ENCODE measurements around the gene SLC22A23.

Gene SLC22A23

DNA sequence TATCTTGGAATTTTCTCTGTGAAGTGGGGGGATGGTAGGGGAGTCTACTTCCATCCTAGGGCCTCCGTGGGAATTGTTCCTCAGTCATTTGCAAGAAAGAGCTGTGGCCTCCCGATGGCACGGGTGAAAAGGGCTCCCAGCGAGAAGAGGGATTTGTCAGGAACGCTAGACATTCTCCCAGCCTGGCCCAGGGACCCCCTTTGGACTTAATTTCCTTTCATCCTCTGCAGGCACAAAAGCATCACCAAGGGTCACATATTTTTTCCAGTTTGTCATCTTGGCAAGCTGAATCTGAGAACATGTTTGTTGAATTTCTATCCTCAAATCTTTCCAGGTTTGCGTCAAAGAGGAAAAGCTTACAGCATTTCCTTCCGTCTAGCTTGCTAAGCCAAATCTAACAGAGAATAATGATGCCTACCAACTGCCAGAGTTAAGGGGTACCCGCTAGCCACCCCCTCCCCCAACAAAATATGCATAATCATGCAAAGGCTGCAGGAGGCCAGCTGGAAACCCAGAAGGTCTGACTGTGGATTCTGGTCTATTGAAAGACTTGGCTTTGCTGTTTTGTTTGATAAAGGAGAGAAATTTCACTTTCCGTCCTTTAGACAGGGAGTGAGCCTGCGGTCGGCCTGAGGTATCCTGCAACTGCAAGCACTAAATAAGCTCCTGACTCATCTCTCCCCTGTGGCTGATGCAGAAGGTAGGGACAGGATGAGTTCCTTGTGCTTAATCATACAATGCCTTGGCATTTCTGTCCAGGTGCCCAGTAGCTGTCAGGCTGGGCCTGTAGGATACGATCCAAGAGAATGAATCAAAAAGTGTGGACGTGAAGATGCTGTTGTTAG lies 175.0 kb downstream of the SLC22A23 start:
- Histone ChIP-seq H3K27ac (ENCODE audit: low read length) (no peak overlapping the region), H3K27me3 (ENCODE audit: insufficient read depth, low read length, poor library complexity) (no peaks in the 10 kb centered on the region), H2AFZ (ENCODE audit: low read depth, low read length) (no peak overlapping the region), H3K4me1 (ENCODE audit: insufficient read depth, low read length) (no peaks in the 10 kb centered on the region), H4K20me1 (ENCODE audit: insufficient read depth, low read length) (peaks cover 57% of the 10 kb centered on the region), H3K9me3 (ENCODE audit: insufficient read depth, low read length, severe bottlenecking) (no peaks in the 10 kb centered on the region), H3K79me2 (ENCODE audit: insufficient read depth, low read length) (no peaks in the 10 kb centered on the region), H3K4me3 (ENCODE audit: low read depth in 1 of 2, low read length in 2 of 2) (no peak overlapping the region), H3K4me2 (ENCODE audit: insufficient read depth, low read length) (no peak overlapping the region), H3K9ac (ENCODE audit: low read depth, low read length) (no peak overlapping the region), H3K36me3 (ENCODE audit: insufficient read depth, low read length) (peaks cover 13% of the 10 kb centered on the region; the same call in 1 of the 2 replicates)
- TF ChIP-seq EZH2 (IDR thresholded peaks at IDR 0.05; ENCODE audit: borderline replicate concordance, low read depth, low read length, severe bottlenecking): no peak
- TF ChIP-seq, protein P1, sequence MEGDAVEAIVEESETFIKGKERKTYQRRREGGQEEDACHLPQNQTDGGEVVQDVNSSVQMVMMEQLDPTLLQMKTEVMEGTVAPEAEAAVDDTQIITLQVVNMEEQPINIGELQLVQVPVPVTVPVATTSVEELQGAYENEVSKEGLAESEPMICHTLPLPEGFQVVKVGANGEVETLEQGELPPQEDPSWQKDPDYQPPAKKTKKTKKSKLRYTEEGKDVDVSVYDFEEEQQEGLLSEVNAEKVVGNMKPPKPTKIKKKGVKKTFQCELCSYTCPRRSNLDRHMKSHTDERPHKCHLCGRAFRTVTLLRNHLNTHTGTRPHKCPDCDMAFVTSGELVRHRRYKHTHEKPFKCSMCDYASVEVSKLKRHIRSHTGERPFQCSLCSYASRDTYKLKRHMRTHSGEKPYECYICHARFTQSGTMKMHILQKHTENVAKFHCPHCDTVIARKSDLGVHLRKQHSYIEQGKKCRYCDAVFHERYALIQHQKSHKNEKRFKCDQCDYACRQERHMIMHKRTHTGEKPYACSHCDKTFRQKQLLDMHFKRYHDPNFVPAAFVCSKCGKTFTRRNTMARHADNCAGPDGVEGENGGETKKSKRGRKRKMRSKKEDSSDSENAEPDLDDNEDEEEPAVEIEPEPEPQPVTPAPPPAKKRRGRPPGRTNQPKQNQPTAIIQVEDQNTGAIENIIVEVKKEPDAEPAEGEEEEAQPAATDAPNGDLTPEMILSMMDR (IDR thresholded peaks at IDR 0.05; ENCODE audit: borderline replicate concordance, extremely low read depth, low read length, poor library complexity, severe bottlenecking): no peak
- DNase-seq (no peak), ATAC-seq (ENCODE audit: insufficient read depth, low read depth) (no peak)

DNA sequence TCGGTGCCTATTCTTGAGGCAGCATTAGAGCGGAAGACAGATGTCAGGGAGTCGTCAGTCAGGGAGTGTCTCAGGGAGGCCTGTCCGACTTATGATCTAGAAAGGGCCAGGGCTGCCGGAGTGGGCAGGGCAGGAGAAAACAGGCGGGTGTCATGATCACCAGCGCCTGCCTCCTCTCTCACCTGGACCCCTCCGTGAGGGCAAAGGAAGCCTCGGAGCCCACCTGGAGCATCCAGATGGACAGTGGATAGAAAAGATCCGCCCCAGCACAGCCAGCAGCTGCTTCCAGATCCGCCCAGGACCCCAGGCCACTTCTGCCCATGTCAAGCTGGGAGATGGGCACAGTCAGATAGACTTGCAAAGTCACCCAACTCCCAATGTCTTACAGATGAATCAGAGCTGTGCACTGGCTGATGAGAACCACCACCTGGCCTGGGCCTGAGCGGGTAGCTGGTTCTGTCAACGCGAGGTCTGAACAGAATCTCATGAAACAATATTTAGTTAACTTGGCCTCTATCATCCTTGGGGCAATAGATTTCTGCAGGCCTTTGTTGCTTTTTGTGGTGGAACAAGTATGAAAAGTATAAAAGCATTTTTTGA lies 175.9 kb downstream of the SLC22A23 start:
- Histone ChIP-seq H3K9me3 (ENCODE audit: insufficient read depth, low read length, severe bottlenecking) (no peaks in the 10 kb centered on the region), H3K9ac (ENCODE audit: low read depth, low read length) (no peak overlapping the region), H2AFZ (ENCODE audit: low read depth, low read length) (no peak overlapping the region), H3K36me3 (ENCODE audit: insufficient read depth, low read length) (peaks cover 13% of the 10 kb centered on the region; the same call in 1 of the 2 replicates), H3K27me3 (ENCODE audit: insufficient read depth, low read length, poor library complexity) (no peaks in the 10 kb centered on the region), H4K20me1 (ENCODE audit: insufficient read depth, low read length) (peaks cover 62% of the 10 kb centered on the region), H3K4me1 (ENCODE audit: insufficient read depth, low read length) (no peaks in the 10 kb centered on the region), H3K79me2 (ENCODE audit: insufficient read depth, low read length) (peaks cover 3% of the 10 kb centered on the region; the same call in 1 of the 2 replicates), H3K4me2 (ENCODE audit: insufficient read depth, low read length) (no peak overlapping the region), H3K4me3 (ENCODE audit: low read depth in 1 of 2, low read length in 2 of 2) (no peak overlapping the region), H3K27ac (ENCODE audit: low read length) (no peak overlapping the region)
- DNase-seq: no peak
- no peak for ATAC-seq (ENCODE audit: insufficient read depth, low read depth)
- TF ChIP-seq, protein P1 (IDR thresholded peaks at IDR 0.05; ENCODE audit: borderline replicate concordance, extremely low read depth, low read length, poor library complexity, severe bottlenecking): no peak
- TF ChIP-seq EZH2 (IDR thresholded peaks at IDR 0.05; ENCODE audit: borderline replicate concordance, low read depth, low read length, severe bottlenecking): no peak

DNA sequence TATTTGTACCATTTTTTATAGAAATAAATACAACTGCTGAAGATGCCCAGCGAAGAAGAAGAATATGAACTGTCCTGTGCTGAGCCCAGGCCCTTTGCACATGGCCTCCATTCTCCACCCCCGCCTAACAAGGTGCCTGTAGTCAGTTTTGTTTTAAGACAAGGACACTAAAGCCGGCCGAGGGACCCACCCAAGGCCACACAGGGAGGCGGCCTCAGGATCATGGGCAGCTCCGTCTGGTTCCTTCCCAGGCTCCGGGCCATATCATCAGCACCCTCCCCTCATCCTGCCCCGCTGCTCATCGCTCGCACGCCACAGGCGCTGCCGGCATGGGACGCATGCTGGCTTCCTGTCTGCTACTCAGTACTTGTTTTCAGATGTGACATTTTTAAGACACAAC lies 176.8 kb downstream of the SLC22A23 start:
- DNase-seq (no peak), ATAC-seq (ENCODE audit: insufficient read depth, low read depth) (no peak)
- H3K4me1 ChIP-seq (ENCODE audit: insufficient read depth, low read length): no peaks in the 10 kb centered on the region
- no peak overlapping the region for H2AFZ ChIP-seq (ENCODE audit: low read depth, low read length)
- peaks cover 59% of the 10 kb centered on the region for H4K20me1 ChIP-seq (ENCODE audit: insufficient read depth, low read length)
- peaks cover 3% of the 10 kb centered on the region; the same call in 1 of the 2 replicates for H3K79me2 ChIP-seq (ENCODE audit: insufficient read depth, low read length)
- H3K4me2 ChIP-seq (ENCODE audit: insufficient read depth, low read length): no peak overlapping the region
- H3K27ac ChIP-seq (ENCODE audit: low read length): no peak overlapping the region
- no peak overlapping the region for H3K9ac ChIP-seq (ENCODE audit: low read depth, low read length)
- no peaks in the 10 kb centered on the region for H3K9me3 ChIP-seq (ENCODE audit: insufficient read depth, low read length, severe bottlenecking)
- no peaks in the 10 kb centered on the region for H3K27me3 ChIP-seq (ENCODE audit: insufficient read depth, low read length, poor library complexity)
- TF ChIP-seq EZH2 (IDR thresholded peaks at IDR 0.05; ENCODE audit: borderline replicate concordance, low read depth, low read length, severe bottlenecking): no peak
- TF ChIP-seq, protein P1 (IDR thresholded peaks at IDR 0.05; ENCODE audit: borderline replicate concordance, extremely low read depth, low read length, poor library complexity, severe bottlenecking): no peak
- no peak overlapping the region for H3K4me3 ChIP-seq (ENCODE audit: low read depth in 1 of 2, low read length in 2 of 2)
- H3K36me3 ChIP-seq (ENCODE audit: insufficient read depth, low read length): peaks cover 13% of the 10 kb centered on the region; the same call in 1 of the 2 replicates

All from DND-41 (cell line).